ENCODE data around the gene CASD1.

DNA sequence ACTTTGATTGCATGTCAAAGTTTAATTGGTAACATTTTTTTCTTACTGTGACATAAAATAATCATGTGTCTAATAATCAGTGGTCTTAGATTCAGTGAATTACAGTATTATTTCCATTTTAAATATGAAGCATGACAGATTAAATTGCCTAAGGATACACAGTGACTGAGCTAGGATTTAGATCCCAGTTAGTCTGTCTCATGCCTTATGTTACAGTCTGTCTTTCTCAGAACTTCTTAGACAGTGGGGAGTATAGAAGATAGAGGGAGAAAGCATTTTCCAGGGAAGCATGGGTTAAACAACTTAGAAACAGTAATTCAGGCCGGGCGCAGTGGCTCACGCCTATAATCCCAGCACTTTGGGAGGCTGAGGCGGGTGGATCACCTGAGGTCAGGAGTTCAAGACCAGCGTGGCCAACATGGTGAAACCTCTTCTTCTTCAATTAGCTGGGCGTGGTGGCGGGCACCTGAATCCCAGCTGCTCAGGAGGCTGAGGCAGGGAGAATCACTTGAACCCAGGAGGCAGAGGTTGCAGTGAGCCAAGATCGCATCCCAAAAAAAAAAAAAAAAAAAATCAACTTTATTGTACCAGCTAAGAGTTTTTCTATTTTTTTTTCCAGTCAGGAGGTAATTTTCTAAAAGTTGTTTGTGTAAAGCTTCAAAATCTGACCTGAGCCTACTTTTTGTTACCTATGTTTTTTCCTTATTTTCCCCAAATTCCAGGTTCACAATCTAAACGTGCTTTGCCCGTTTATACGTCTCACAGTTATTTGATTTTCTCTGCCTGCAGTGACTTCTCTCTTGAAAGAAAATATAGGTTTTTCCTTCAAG lies 3.3 kb downstream of the CASD1 start:
- TF ChIP-seq POLR2AphosphoS5 (IDR thresholded peaks at IDR 0.05; ENCODE audit: low read depth, low read length) (no peak), POLR2A (IDR thresholded peaks at IDR 0.05; ENCODE audit: low read depth, low read length) (no peak), TAF1 (IDR thresholded peaks at IDR 0.05; ENCODE audit: borderline replicate concordance, low read depth, low read length) (no peak)

Data from GM12892 (cell line).